Upper lobe of right lung (tissue), 1 donor: ENCODE results near the gene TRPV4. TPM values are rescaled to one million over a fixed set of nuclear protein-coding genes. Genes with fewer than 3 reads are reported as not detected.
"Not testable (repeated sequence)": the region's sequence is repeated elsewhere in the genome, so short reads cannot be mapped to it uniquely, and the experiment has no call there.

Source experiments
- ATAC-seq: fragments of 200-7000 bp; cut with Tn5 transposase; one replicate; pipeline ENCODE4 v1.9.1; 2020; ENCODE audit warnings: mild to moderate bottlenecking, moderate library complexity
- DNase-seq: peaks from one replicate; pipeline ENCODE4 v3.0.0-alpha.2; 2020
- H3K27ac ChIP-seq: fragments of 200-600 bp; one replicate; pipeline ENCODE4 v1.8.0; 2022
- H3K27me3 ChIP-seq: fragments of 200-600 bp; one replicate; pipeline ENCODE4 v1.8.0; 2022; ENCODE audit warnings: mild to moderate bottlenecking
- H3K36me3 ChIP-seq: fragments of 200-600 bp; one replicate; pipeline ENCODE4 v1.8.0; 2022
- H3K4me1 ChIP-seq: fragments of 200-600 bp; one replicate; pipeline ENCODE4 v1.8.0; 2022
- H3K4me3 ChIP-seq: fragments of 200-600 bp; one replicate; pipeline ENCODE4 v1.8.0; 2022; ENCODE audit warnings: mild to moderate bottlenecking
- H3K9me3 ChIP-seq: fragments of 200-600 bp; one replicate; pipeline ENCODE4 v1.8.0; 2022
- CTCF ChIP-seq: fragments of 200-600 bp; IDR thresholded peaks from one replicate; pipeline ENCODE4 v1.8.0; 2022; ENCODE audit warnings: antibody characterized with exemption
- intact Hi-C: fragments of 100-400 bp; cut with DNase I; formaldehyde crosslinking; loops from one replicate; pipeline ENCODE4 v1.11.0; 2022
- total RNA-seq: library from RNA; stranded (reverse); fragmentation: NEBNext Ultra II Directional; extraction: Animal tissue kit (Norgen Biotek cat#: 25700); gene quantifications from one replicate; pipeline ENCODE4 v1.2.1, GENCODE V29; 2021
- donor health status: DM: no; HTN: yes; CAD: no; lungs with severe emphysema.

TRPV4 gene
- total RNA-seq, 1 donor from 2014 or later = 4.5 TPM

- no peak for TF ChIP-seq CTCF
- H3K27ac ChIP-seq = peak overlapping the region; percentile 78
- DNase-seq (no peak), ATAC-seq (peak; percentile 93)
- peaks cover 27% of the 10 kb centered on the region for H3K4me1 ChIP-seq
- no peak overlapping the region for H3K4me3 ChIP-seq
- intact Hi-C loops = no loop called here
- H3K36me3 ChIP-seq = peaks cover 17% of the 10 kb centered on the region
- H3K9me3 ChIP-seq = no peaks in the 10 kb centered on the region
- no peaks in the 10 kb centered on the region for H3K27me3 ChIP-seq
Observed at GRCh38 chr12:109863847-109864712, 30.9 kb upstream of the TRPV4 start.

- H3K27me3 ChIP-seq, intact Hi-C loops, DNase-seq, H3K9me3 ChIP-seq, H3K4me3 ChIP-seq, H3K27ac ChIP-seq, ATAC-seq: not testable (repeated sequence)
- peaks cover 29% of the 10 kb centered on the region for H3K36me3 ChIP-seq
- peaks cover 18% of the 10 kb centered on the region for H3K4me1 ChIP-seq
Observed at GRCh38 chr12:109862491-109862890, 29.3 kb upstream of the TRPV4 start.

GRCh38 chr12:109861689-109862314, 28.6 kb upstream of the TRPV4 start:
- intact Hi-C loops = no loop called here
- peaks cover 35% of the 10 kb centered on the region for H3K36me3 ChIP-seq
- DNase-seq (no peak), ATAC-seq (no peak)
- peaks cover 18% of the 10 kb centered on the region for H3K4me1 ChIP-seq
- no peak overlapping the region for H3K27ac ChIP-seq
- no peaks in the 10 kb centered on the region for H3K9me3 ChIP-seq
- H3K4me3 ChIP-seq = no peak overlapping the region
- no peaks in the 10 kb centered on the region for H3K27me3 ChIP-seq
- TF ChIP-seq CTCF = no peak

GRCh38 chr12:109860977-109861376, 27.8 kb upstream of the TRPV4 start:
- H3K4me3 ChIP-seq = no peak overlapping the region
- H3K27me3 ChIP-seq = no peaks in the 10 kb centered on the region
- H3K27ac ChIP-seq = no peak overlapping the region
- ATAC-seq (no peak), DNase-seq (no peak)
- H3K4me1 ChIP-seq = peaks cover 18% of the 10 kb centered on the region
- H3K9me3 ChIP-seq = no peaks in the 10 kb centered on the region
- intact Hi-C loops = no loop called here
- TF ChIP-seq CTCF = no peak
- peaks cover 40% of the 10 kb centered on the region for H3K36me3 ChIP-seq

GRCh38 chr12:109858764-109859163, 25.6 kb upstream of the TRPV4 start:
- no peak overlapping the region for H3K4me3 ChIP-seq
- intact Hi-C loops = no loop called here
- DNase-seq (no peak), ATAC-seq (no peak)
- no peak overlapping the region for H3K27ac ChIP-seq
- no peaks in the 10 kb centered on the region for H3K9me3 ChIP-seq
- no peaks in the 10 kb centered on the region for H3K27me3 ChIP-seq
- peaks cover 60% of the 10 kb centered on the region for H3K36me3 ChIP-seq
- peaks cover under 1% of the 10 kb centered on the region for H3K4me1 ChIP-seq
- no peak for TF ChIP-seq CTCF

- Histone ChIP-seq H3K4me3 (no peak overlapping the region), H3K27ac (no peak overlapping the region), H3K9me3 (no peaks in the 10 kb centered on the region), H3K36me3 (peaks cover 60% of the 10 kb centered on the region), H3K4me1 (no peaks in the 10 kb centered on the region), H3K27me3 (no peaks in the 10 kb centered on the region)
- ATAC-seq (no peak), DNase-seq (no peak)
- TF ChIP-seq CTCF = no peak
- intact Hi-C loops = no loop called here
Observed at GRCh38 chr12:109857715-109858114, 24.5 kb upstream of the TRPV4 start.
